Caco-2 (cell line): ENCODE measurements around the gene OSBPL1A. TPM values are rescaled to one million over a fixed set of nuclear protein-coding genes. Genes with fewer than 3 reads are reported as not detected.

ENCODE experiments used
- BruUV-seq: library from RNA; stranded (reverse); fragments of 400-500 nt; replicated peaks from 2 replicates; lab custom pipeline; 2021; lab: Mats Ljungman, UMichigan
- CTCF ChIA-PET: fragments of 300-600 bp; sonication (Branson Sonifier 250); formaldehyde crosslinking; loops from one replicate; lab custom pipeline; 2022; ENCODE audit warnings: antibody characterized with exemption; lab: Charles Lee
- POLR2A ChIA-PET: fragments of 300-600 bp; sonication (Branson Sonifier 250); formaldehyde crosslinking; loops from one replicate; lab custom pipeline; 2022; ENCODE audit warnings: antibody characterized with exemption; lab: Charles Lee
- DNase-seq, 2 experiments: peaks; one replicate each; pipeline versions ENCODE4 v3.0.0 to v3.0.0-alpha.2; 2020 to 2022
- H3K27me3 ChIP-seq: replicated peaks from 2 replicates; pipeline ENCODE4 v1.6.0; 2011; ENCODE audit warnings: low read length; ENCODE audit not compliant: control insufficient read depth, insufficient read depth
- H3K36me3 ChIP-seq: 2 replicates; pipeline ENCODE4 v1.5.1; 2011; ENCODE audit warnings: low read length; ENCODE audit not compliant: control insufficient read depth, insufficient read depth
- H3K4me1 ChIP-seq: fragments of 250-450 bp; sonication (Bioruptor Pico); 2 replicates; pipeline ENCODE4 v1.5.1; 2020; ENCODE audit warnings: mild to moderate bottlenecking
- H3K4me3 ChIP-seq: 2 replicates; pipeline ENCODE4 v1.5.1; 2011; ENCODE audit warnings: low read depth, mild to moderate bottlenecking, control low read depth, low read length
- H3K9me3 ChIP-seq: fragments of 250-450 bp; sonication (Bioruptor Pico); 2 replicates; pipeline ENCODE4 v1.5.1; 2020; ENCODE audit warnings: mild to moderate bottlenecking, moderate library complexity
- H3K27ac Mint-ChIP-seq: one replicate; pipeline ENCODE4 v1.8.0; 2022; ENCODE audit warnings: mixed read lengths; ENCODE audit not compliant: unreplicated experiment
- H3K27me3 Mint-ChIP-seq: one replicate; pipeline ENCODE4 v1.8.0; 2022; ENCODE audit warnings: mixed read lengths; ENCODE audit not compliant: insufficient read depth, unreplicated experiment
- H3K36me3 Mint-ChIP-seq: one replicate; pipeline ENCODE4 v1.8.0; 2022; ENCODE audit warnings: mild to moderate bottlenecking, mixed read lengths; ENCODE audit not compliant: insufficient read depth, unreplicated experiment
- H3K4me1 Mint-ChIP-seq: one replicate; pipeline ENCODE4 v1.8.0; 2022; ENCODE audit warnings: low read depth, mixed read lengths; ENCODE audit not compliant: unreplicated experiment
- H3K4me3 Mint-ChIP-seq: one replicate; pipeline ENCODE4 v1.8.0; 2022; ENCODE audit warnings: mild to moderate bottlenecking, moderate library complexity, mixed read lengths; ENCODE audit not compliant: unreplicated experiment
- H3K9me3 Mint-ChIP-seq: one replicate; pipeline ENCODE4 v1.8.0; 2022; ENCODE audit warnings: mixed read lengths; ENCODE audit not compliant: unreplicated experiment
- intact Hi-C: fragments of 100-400 bp; cut with micrococcal nuclease; formaldehyde crosslinking; loops from one replicate; pipeline ENCODE4 v1.10.0; 2022; ENCODE audit not compliant: unreplicated experiment
- total RNA-seq: library from RNA; stranded (reverse); gene quantifications from 2 replicates; pipeline ENCODE4 v1.2.3, GENCODE V29; 2022
- TF ChIP-seq, protein P1 (sequence below), 2 experiments: fragments of 200-600 bp in 1 of 2; IDR thresholded peaks; 1 replicate in 1 of 2; 2 replicates in 1 of 2; pipeline versions ENCODE4 v1.5.1 to v1.8.0; 2011 to 2022; ENCODE audit warnings: antibody characterized with exemption in 1 of 2, control low read depth in 1 of 2, inconsistent platforms in 1 of 2, low read depth in 1 of 2, low read length in 1 of 2, mild to moderate bottlenecking in 1 of 2, moderate library complexity in 1 of 2; ENCODE audit not compliant: insufficient read depth in 1 of 2, severe bottlenecking in 1 of 2, unreplicated experiment in 1 of 2

The OSBPL1A gene
- total RNA-seq, 1 experiment from 2014 or later, result 15.7 TPM

DNA sequence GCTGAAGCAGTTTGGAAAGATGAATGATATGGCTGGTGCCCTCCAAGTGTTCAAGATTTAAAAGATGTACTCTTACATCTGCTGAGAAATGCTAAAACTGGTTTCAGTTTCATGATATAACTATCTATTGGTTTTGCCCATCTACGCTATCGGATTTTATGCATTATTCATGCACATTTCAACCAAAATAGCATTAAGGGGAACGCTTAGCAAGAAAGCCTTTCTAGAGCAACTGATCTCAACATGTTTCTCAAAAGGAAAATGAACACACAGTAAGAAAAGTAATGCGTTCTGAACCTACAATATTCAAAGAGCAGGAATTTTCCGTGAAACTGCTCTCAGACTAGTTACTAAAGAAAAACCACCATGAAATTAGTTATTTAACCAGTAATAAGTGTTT lies 164.8 kb downstream of the OSBPL1A start:
- ChIA-PET POLR2A (no interaction called here), CTCF (no interaction called here)
- TF ChIP-seq, protein P1, sequence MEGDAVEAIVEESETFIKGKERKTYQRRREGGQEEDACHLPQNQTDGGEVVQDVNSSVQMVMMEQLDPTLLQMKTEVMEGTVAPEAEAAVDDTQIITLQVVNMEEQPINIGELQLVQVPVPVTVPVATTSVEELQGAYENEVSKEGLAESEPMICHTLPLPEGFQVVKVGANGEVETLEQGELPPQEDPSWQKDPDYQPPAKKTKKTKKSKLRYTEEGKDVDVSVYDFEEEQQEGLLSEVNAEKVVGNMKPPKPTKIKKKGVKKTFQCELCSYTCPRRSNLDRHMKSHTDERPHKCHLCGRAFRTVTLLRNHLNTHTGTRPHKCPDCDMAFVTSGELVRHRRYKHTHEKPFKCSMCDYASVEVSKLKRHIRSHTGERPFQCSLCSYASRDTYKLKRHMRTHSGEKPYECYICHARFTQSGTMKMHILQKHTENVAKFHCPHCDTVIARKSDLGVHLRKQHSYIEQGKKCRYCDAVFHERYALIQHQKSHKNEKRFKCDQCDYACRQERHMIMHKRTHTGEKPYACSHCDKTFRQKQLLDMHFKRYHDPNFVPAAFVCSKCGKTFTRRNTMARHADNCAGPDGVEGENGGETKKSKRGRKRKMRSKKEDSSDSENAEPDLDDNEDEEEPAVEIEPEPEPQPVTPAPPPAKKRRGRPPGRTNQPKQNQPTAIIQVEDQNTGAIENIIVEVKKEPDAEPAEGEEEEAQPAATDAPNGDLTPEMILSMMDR (IDR thresholded peaks at IDR 0.05; ENCODE audit: insufficient read depth in 1 of 2, low read depth in 1 of 2, low read length in 1 of 2, severe bottlenecking in 1 of 2, unreplicated experiment in 1 of 2), result no peak
- H3K36me3 Mint-ChIP-seq, result peaks cover 10% of the 10 kb centered on the region
- Histone ChIP-seq H3K4me1 (no peaks in the 10 kb centered on the region), H3K27me3 (no peaks in the 10 kb centered on the region), H3K36me3 (no peaks in the 10 kb centered on the region), H3K9me3 (no peaks in the 10 kb centered on the region), H3K4me3 (no peak overlapping the region)
- DNase-seq, result no peak
- intact Hi-C loops, result no loop called here
- H3K27me3 Mint-ChIP-seq, result no peaks in the 10 kb centered on the region
- no peak overlapping the region for H3K27ac Mint-ChIP-seq
- H3K4me3 Mint-ChIP-seq, result no peak overlapping the region
- BruUV-seq, result no TSS peak
- H3K9me3 Mint-ChIP-seq, result no peaks in the 10 kb centered on the region
- peaks cover 8% of the 10 kb centered on the region for H3K4me1 Mint-ChIP-seq

DNA sequence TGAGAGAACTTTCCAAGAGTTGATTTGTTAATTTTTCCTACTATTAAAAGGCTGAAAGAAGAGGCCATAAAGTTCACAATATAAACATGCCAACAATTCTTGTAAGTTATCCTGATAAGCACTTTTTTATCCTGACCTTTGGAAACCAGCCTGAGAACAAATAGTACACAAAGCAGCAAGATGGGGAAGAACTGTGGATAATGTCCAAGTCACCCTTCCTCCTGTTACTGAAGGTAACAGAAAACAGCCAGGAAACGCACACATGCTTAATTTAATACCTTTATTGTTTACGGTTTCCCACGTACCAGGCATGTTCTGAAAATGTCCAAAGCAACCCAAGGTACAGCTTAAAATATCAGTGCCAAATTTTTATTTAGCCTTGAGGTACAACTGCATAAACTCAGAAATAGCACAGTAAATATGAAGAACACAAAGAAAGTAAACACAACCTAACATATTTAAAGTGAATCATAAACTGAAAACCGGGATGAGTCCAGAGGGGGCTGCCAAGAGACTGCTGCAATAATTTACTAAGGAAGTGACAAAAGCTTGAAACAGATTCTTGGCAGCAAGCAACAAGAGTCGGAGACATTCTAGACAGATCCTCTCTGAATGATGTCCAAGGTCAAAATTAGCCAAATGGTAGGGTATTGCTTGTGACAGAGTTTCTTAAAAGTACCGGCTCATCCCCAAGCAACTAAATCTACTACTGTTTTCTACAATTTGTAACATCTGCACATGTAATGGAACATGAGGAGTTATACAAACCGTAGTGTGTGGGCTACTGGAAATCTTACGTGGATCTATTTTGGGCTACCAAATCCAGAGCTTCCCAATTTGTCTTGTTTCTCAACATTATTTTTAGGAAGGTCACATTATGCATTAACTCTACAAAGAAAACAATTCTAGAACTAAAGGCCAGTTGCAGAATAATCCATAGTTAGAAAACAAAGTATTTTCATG lies 165.6 kb downstream of the OSBPL1A start:
- no peak overlapping the region for H3K4me3 ChIP-seq
- no peaks in the 10 kb centered on the region for H3K27me3 Mint-ChIP-seq
- no peak overlapping the region for H3K4me3 Mint-ChIP-seq
- no TSS peak for BruUV-seq
- no peak for DNase-seq
- no peaks in the 10 kb centered on the region for H3K36me3 ChIP-seq
- ChIA-PET CTCF (no interaction called here), POLR2A (no interaction called here)
- no peaks in the 10 kb centered on the region for H3K9me3 Mint-ChIP-seq
- H3K9me3 ChIP-seq, result no peaks in the 10 kb centered on the region
- H3K4me1 Mint-ChIP-seq, result peaks cover 8% of the 10 kb centered on the region
- H3K27me3 ChIP-seq, result no peaks in the 10 kb centered on the region
- TF ChIP-seq, protein P1 (IDR thresholded peaks at IDR 0.05; ENCODE audit: insufficient read depth in 1 of 2, low read depth in 1 of 2, low read length in 1 of 2, severe bottlenecking in 1 of 2, unreplicated experiment in 1 of 2), result no peak
- peaks cover 10% of the 10 kb centered on the region for H3K36me3 Mint-ChIP-seq
- no peak overlapping the region for H3K27ac Mint-ChIP-seq
- no peaks in the 10 kb centered on the region for H3K4me1 ChIP-seq
- intact Hi-C loops, result no loop called here

DNA sequence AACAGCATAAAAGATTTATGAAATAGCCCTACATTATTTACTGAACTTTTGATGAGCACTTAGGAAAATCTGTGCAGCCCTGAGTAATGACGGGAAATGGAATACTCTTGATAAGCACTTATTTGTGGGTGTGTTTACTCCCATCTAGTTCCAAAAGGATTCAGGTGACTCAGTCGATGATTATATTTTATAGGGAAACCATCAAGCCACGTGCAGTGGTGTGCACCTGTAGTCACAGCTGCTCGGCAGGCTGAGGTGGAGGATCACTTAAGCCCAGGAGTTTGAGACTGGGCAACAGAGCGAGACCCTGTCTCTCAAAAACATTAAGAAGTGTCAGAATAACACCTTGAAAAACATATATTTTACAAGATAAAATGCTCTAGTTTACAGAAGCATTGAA lies 166.9 kb downstream of the OSBPL1A start:
- H3K27ac Mint-ChIP-seq, result no peak overlapping the region
- no peaks in the 10 kb centered on the region for H3K36me3 ChIP-seq
- POLR2A ChIA-PET, result no interaction called here
- H3K4me3 Mint-ChIP-seq, result no peak overlapping the region
- no peaks in the 10 kb centered on the region for H3K27me3 ChIP-seq
- H3K9me3 ChIP-seq, result no peaks in the 10 kb centered on the region
- no peaks in the 10 kb centered on the region for H3K27me3 Mint-ChIP-seq
- H3K9me3 Mint-ChIP-seq, result no peaks in the 10 kb centered on the region
- no peak overlapping the region for H3K4me3 ChIP-seq
- TF ChIP-seq, protein P1 (IDR thresholded peaks at IDR 0.05; ENCODE audit: insufficient read depth in 1 of 2, low read depth in 1 of 2, low read length in 1 of 2, severe bottlenecking in 1 of 2, unreplicated experiment in 1 of 2), result no peak
- BruUV-seq, result no TSS peak
- intact Hi-C loops, result no loop called here
- CTCF ChIA-PET, result no interaction called here
- no peaks in the 10 kb centered on the region for H3K4me1 ChIP-seq
- no peak for DNase-seq
- peaks cover 8% of the 10 kb centered on the region for H3K4me1 Mint-ChIP-seq
- peaks cover 4% of the 10 kb centered on the region for H3K36me3 Mint-ChIP-seq
